Hematopoietic multipotent progenitor cell treated with erythropoietin and hydrocortisone succinate and interleukin-3 and kit ligand, for 8 days (in vitro differentiated cells): ENCODE data around the gene VPS37D.
"Not testable (repeated sequence)": the region's sequence is repeated elsewhere in the genome, so short reads cannot be mapped to it uniquely, and the experiment has no call there.

Experiments used
- DNase-seq: peaks from one replicate; pipeline ENCODE4 v3.0.0-alpha.2; 2015

Gene VPS37D

GRCh38 chr7:73646785-73647724 is 20.6 kb upstream of the VPS37D start:
- DNase-seq, result no peak

DNA sequence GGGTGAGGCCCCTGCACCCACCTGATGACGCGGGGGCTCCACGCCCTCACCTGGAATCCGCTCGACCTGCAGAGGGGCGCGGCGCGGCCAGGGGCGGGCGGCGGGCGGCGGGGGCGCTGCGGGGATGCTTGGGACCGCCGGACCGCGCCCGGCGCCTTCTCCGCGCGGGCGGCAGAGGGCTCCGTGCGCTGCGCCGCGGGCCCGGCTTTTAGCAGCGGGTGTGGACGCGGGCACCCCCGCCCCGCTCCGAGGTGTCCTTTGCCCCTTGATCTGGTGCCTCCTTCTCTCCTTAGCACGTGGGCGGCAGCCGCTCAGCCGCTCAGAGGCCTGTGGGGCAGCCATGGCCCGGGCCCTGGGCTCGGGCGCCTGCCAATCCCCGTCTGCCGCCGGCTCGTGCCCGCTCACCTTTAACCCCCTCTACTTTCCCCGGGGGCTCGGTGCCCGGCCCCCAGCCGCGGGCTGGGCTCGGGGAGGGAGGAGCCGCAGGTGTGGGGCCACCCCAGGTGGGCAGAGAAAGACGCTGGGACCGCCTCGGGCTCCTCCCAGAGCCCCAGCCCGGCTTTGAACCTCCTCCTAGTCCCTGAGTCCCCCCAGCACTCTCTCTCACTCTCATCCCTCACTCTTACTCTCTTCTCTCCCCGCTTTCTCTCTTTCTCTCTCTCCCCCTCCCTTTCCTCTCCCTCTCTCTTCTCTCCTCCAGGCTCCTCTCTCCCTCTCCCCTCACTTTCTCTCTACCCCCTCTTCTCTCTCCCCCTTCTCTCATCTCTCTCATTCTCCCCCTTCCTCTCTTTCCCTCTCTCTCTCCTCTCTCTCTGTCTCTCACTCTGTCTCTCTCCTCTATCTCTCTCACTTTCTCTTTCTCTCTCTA is 19.7 kb upstream of the VPS37D start:
- no peak for DNase-seq

DNA sequence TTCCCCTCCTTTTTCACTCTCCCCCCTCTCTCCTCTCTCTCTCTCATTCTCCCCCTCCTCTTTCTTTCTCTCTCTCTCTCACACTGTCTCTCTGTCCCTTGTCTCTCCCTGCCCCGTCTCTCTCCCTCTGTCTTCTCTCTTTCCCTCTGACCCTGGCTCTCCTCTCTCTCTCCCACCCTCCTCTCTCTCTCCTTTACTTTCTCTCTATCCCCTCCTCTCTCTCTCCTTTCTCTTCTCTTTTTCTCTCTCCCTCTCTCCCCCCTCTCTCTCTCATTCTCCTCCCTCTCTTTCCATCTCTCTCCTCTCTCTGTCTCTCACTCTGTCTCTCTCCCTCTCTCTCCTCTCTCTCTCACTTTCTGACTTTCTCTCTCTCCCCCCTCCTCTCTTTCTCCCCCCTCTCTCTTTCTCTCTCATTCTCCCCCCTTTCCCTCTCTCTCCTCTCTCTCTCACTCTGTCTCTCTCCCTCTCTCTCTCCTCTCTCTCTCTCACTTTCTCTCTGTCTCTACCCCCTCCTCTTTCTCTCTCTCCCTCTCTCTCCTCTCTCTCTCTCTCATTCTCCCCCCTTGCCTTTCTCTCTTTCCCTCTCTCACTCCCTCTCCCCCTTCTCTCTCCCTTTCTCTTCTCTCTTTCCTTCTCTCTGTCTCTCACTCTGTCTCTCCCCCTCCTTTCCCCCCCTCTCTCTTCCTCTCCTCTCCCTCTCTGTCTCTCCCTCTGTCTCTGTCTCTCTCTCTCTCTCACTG is 18.9 kb upstream of the VPS37D start:
- DNase-seq, result no peak

- no peak for DNase-seq
Measured at GRCh38 chr7:73649576-73649975, 18.1 kb upstream of the VPS37D start.

DNA sequence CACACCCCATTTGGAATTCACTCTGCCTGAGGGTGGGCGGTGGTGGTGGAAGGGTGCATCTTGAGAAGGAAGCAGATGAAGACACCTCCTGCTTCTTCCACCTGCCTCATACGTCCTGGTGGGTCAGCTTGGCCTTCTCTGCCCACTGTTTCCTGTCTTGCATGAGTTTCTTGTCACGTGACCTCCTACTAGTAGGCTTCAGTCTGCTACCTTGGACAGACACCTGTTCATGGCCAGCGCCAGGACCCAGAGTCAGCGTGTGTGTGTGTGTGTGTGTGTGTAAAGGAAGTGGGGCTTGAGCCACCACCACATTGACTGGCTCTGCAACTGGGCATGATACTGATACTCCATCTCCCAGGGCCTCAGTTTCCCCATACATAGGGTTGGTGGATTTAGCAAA is 17.1 kb upstream of the VPS37D start:
- DNase-seq, result no peak

GRCh38 chr7:73652541-73652949 is 15.1 kb upstream of the VPS37D start:
- no peak for DNase-seq

- not testable (repeated sequence) for DNase-seq
Measured at GRCh38 chr7:73655309-73655708, 12.3 kb upstream of the VPS37D start.

DNA sequence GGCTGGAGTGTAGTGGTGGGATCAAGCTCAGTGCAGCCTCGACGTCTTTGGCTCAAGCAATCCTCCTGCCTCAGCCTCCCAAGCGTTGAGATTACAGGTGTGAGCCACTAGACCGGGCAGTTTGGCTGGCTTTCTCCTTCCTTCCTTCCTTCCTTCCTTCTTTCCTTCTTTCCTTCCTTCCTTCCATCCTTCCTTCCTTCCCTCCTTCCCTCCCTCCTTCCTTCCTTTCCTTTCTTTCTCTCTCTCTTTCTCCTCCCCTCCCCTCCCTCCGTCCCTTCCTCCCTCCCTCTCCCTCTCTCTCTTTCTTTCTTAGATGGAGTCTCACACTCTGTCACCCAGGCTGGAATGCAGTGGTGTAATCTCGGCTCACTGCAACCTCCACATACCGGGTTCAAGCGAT is 7.6 kb upstream of the VPS37D start:
- no peak for DNase-seq

DNA sequence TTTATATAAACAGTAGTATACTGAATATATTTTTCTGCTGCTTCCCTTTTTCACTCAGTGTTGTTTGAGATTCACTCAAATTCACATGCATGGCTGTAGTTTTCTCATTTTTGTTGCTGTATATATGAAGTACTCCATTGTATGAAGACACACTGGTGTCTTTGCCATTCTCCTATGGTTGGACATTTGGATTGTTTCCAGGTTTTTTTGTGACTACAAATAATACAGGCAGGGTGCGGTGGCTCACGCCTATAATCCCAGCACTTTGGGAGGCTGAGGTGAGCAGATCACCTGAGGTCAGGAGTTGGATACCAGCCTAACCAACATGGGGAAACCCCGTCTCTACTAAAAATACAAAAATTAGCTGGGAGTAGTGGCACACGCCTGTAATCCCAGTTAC is 7.0 kb upstream of the VPS37D start:
- not testable (repeated sequence) for DNase-seq

GRCh38 chr7:73663033-73663432 is 4.6 kb upstream of the VPS37D start:
- no peak for DNase-seq

GRCh38 chr7:73668103-73668885 is 663 bp downstream of the VPS37D start:
- no peak for DNase-seq

GRCh38 chr7:73668886-73669230 is 1.2 kb downstream of the VPS37D start:
- no peak for DNase-seq

DNA sequence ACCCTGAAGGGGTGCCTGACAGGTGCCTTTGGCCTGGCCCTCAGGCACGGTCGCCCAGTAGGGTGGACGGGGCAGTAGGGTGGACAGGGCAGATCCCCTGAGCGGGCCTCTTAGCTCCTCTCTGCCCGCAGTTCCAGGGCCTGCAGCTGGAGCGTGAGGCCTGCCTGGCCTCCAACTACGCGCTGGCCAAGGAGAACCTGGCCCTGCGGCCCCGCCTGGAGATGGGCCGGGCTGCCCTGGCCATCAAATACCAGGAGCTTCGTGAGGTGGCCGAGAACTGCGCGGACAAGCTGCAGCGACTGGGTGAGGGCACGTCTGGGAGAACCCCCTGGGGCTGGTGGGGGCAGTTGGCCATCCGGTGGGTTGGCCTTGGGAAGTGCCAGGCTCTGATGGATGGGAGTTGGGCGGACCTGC is 1.7 kb downstream of the VPS37D start:
- no peak for DNase-seq

GRCh38 chr7:73669858-73670385 is 2.3 kb downstream of the VPS37D start:
- no peak for DNase-seq

GRCh38 chr7:73671322-73671661 is 3.7 kb downstream of the VPS37D start:
- no peak for DNase-seq

- no peak for DNase-seq
Measured at GRCh38 chr7:73671857-73672445, 4.3 kb downstream of the VPS37D start.

DNA sequence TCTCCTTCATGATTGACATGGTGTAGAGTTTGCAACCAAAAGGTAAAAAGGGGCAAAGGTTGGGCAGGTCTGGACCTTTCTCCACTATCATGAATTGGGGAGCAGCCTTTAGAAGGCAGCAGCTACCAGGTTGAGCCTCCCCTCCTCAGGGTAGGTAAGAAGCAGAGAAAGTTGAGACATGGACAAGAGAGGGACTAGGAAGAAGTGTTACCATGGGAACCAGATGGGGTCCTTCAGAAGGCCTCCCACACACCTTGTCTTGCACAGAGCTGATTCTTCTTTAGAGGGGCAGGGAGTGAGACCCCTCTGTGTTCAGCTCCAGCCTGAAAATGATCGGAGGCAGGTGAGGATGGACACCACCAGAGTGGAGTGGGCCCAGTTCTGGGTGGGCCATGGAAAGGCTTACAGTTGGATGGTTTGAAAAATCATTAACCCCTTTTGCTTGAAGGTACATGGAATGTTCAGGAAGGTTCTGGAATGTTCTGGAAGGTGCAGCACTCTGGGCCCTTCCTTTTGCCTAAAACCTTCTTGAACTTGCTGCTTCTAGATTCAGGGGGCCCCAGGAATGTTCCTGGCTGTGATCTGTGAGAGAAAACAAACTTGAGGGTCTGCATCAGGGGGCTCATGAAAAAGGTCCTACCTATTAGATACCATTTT is 7.0 kb downstream of the VPS37D start:
- DNase-seq, result no peak

GRCh38 chr7:73676062-73676461 is 8.4 kb downstream of the VPS37D start:
- DNase-seq, result not testable (repeated sequence)

DNA sequence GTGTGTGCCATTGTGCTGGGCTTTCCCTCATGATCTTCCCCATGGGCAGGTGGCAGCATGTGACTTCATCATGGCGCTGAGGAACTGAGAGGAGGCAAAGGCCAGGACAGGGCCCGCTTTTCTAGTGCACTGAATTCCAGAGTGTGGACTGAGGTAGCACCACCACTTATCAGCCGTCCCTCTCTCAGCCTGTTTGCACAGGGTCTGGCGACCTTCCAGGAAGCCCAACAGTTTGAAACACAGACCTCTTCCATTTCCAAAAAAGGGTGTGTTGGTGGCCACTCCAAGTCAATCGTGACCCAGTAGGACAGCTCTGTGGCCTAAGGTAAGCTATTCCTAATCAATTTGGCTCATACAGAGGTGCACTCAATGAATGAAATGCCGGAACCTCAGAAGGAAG is 11.2 kb downstream of the VPS37D start:
- peak; percentile 46 for DNase-seq

DNA sequence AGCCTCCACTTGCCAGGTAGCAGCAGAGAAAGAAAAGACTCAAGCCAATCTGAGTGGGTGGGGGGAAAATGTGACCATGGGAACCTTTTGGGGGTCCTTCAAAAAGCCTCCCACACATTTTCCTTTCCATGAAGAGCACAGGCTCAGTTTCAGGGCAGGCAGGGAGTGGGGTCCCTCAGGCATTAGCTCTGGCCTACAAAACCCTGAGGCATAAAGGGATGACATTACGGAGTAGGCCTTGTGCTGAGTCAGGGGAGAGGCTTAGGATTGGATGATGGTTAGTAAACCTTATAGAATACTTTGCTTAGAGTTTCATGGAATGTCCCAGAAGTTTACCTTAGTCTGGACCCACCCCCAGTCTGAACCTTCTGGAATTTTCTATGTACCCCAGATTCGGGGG is 12.1 kb downstream of the VPS37D start:
- no peak for DNase-seq

- no peak for DNase-seq
Measured at GRCh38 chr7:73680501-73680900, 12.9 kb downstream of the VPS37D start.
